ENCODE measurements around the gene MRPL48.

MRPL48 gene

DNA sequence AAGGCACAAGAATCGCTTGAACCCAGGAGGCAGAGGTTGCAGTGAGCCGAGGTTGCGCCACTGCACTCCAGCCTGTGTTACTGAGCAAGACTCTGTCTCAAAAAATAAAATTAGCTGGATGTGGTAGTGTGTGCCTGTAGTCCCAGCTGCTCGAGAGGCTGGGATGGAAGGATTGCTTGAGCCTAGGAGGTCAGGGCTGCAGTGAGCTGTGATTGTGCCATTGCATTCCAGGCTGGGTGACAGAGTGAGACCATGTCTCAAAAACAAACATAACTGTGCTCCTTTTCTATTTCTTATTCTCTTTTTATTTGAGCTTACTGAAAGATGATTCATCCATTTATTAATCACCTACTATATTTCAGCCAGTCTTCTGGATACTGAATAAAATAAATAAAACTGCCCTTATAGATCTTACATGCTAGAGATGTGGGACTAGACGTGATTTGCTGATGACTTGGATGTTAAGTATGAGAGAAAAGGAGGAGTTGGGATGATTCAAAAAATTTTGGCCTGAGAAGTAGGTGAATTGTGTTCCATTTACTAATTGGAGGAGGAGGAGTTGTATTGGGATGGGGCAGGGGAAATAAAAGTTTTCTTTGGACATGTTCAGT lies 107.2 kb downstream of the MRPL48 start:
- TF ChIP-seq, protein P1, sequence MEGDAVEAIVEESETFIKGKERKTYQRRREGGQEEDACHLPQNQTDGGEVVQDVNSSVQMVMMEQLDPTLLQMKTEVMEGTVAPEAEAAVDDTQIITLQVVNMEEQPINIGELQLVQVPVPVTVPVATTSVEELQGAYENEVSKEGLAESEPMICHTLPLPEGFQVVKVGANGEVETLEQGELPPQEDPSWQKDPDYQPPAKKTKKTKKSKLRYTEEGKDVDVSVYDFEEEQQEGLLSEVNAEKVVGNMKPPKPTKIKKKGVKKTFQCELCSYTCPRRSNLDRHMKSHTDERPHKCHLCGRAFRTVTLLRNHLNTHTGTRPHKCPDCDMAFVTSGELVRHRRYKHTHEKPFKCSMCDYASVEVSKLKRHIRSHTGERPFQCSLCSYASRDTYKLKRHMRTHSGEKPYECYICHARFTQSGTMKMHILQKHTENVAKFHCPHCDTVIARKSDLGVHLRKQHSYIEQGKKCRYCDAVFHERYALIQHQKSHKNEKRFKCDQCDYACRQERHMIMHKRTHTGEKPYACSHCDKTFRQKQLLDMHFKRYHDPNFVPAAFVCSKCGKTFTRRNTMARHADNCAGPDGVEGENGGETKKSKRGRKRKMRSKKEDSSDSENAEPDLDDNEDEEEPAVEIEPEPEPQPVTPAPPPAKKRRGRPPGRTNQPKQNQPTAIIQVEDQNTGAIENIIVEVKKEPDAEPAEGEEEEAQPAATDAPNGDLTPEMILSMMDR (IDR thresholded peaks at IDR 0.05; ENCODE audit: insufficient read depth, low read depth, low read length, missing control alignments): no peak
- DNase-seq (ENCODE audit: low read depth): no peak
- H3K4me3 ChIP-seq (ENCODE audit: low read depth, low read length): no peak overlapping the region

DNA sequence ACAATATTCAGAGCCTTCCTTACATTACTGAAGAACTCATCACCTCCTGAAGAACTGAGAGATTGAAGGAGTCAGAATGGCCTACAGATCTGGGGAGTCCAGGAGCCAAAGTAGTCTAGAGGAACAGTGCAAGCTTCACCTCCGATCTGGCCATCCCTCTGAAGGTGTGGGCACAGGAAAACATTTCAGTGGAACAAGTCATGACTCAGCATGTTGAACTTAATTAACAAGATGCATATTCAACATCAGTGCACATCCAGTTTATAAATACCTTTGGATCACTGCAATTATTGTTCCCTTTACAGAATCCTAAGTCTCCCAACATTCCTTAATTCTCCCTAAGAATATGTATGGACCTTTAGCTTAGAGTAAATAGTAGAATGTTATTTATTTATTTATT lies 114.6 kb downstream of the MRPL48 start:
- no peak overlapping the region for H3K4me3 ChIP-seq (ENCODE audit: low read depth, low read length)
- TF ChIP-seq, protein P1 (IDR thresholded peaks at IDR 0.05; ENCODE audit: insufficient read depth, low read depth, low read length, missing control alignments): no peak
- no peak for DNase-seq (ENCODE audit: low read depth)

DNA sequence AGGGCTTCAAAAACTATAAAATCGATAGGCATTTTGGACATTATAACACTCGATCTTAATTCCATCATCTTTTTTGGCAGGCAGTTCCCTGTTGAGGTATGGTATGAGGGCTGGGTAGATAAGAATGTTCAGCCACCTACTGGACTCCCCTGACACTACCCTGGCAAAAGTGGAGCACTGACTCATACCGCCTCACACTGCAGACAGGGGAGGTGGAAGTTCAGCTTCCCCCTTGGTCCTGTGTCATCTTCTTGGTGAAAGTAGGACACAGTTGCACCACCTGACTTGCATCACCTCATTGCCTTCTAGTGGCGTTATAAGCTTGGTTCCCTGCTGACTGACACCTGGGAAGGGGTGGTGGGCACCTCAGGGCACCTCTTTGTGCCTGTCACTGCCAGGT lies 119.5 kb downstream of the MRPL48 start:
- peak; percentile 1 for DNase-seq (ENCODE audit: low read depth)
- TF ChIP-seq, protein P1 (IDR thresholded peaks at IDR 0.05; ENCODE audit: insufficient read depth, low read depth, low read length, missing control alignments): no peak
- H3K4me3 ChIP-seq (ENCODE audit: low read depth, low read length): no peak overlapping the region

DNA sequence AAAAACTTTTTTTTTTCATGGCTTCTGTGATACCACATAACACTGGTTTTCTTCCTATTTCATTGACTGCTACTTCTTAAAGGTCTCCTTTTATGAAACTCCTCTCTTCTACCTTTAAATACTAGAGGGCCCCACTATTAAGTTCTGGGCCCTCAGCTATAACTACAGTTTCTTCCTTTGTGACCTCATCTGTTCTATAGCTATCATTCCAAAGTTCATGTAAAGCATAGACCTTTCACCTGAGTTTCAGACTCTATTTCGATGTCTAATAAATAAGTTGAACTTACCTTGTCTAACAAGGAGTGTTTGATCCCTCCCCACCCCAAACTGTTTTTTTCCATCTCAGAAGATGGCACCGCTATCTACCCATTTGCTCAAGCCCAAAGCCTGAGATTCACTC lies 124.4 kb downstream of the MRPL48 start:
- DNase-seq (ENCODE audit: low read depth): no peak
- H3K4me3 ChIP-seq (ENCODE audit: low read depth, low read length): no peak overlapping the region
- TF ChIP-seq, protein P1 (IDR thresholded peaks at IDR 0.05; ENCODE audit: insufficient read depth, low read depth, low read length, missing control alignments): no peak

DNA sequence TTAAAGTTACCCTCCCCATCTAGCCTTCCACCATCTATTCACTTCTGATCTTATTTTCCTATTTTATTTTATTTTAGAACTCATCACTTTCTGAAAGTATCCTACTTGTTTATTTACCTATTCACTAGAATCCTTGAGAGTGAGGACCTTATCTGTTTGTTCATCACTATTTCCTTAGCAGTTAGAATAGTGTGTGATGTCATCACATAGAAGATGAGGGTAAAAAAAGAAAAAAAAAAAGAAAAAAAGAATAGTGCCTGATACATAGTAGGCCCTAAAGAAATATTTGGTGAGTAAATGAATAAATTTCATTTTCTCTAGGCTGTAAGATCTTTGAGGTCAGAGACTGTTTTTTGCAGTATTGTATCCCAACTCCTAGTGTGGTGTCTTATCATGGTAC lies 125.8 kb downstream of the MRPL48 start:
- no peak for DNase-seq (ENCODE audit: low read depth)
- no peak overlapping the region for H3K4me3 ChIP-seq (ENCODE audit: low read depth, low read length)
- TF ChIP-seq, protein P1 (IDR thresholded peaks at IDR 0.05; ENCODE audit: insufficient read depth, low read depth, low read length, missing control alignments): no peak

DNA sequence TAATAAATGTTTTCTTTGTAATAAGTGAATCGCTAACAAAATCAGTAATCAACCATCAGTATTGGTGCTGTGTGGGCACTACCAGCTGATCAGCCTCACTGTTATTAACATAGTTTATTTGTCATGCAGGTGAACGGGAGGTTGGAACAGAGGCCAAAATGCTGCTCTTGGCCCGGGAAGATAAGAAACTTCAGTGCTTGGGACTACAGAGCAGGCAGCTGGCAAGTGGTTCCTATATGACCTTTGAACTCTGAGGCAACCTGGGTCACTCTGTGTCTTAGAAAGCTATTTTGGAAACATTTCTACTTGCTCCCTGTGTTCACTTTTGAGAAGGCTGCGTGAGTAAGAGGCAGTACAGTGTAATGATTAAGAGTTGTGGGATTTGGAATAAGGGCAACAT lies 126.6 kb downstream of the MRPL48 start:
- TF ChIP-seq, protein P1 (IDR thresholded peaks at IDR 0.05; ENCODE audit: insufficient read depth, low read depth, low read length, missing control alignments): no peak
- no peak overlapping the region for H3K4me3 ChIP-seq (ENCODE audit: low read depth, low read length)
- no peak for DNase-seq (ENCODE audit: low read depth)

All from GM12865 (cell line).